Vagina (tissue), 2 donors: ENCODE data around the gene ALAD. TPM values are rescaled to one million over a fixed set of nuclear protein-coding genes. Genes with fewer than 3 reads are reported as not detected.

Source experiments
- DNase-seq, 2 donors: peaks; one replicate each; pipeline ENCODE4 v3.0.0-alpha.2; 2017; ENCODE audit errors: extremely low spot score in 2 of 2
- H3K27ac ChIP-seq: fragments of 200-600 bp; sonication (generic); one replicate; pipeline ENCODE4 v1.5.1; 2019
- H3K27me3 ChIP-seq: fragments of 200-600 bp; sonication (generic); one replicate; pipeline ENCODE4 v1.5.1; 2019
- H3K36me3 ChIP-seq, 2 donors: fragments of 200-600 bp; sonication (generic); one replicate each; pipeline ENCODE4 v1.5.1; 2017 to 2019
- H3K4me1 ChIP-seq: fragments of 200-600 bp; sonication (generic); one replicate; pipeline ENCODE4 v1.5.1; 2019
- H3K4me3 ChIP-seq, 2 donors: fragments of 200-600 bp; sonication (generic); 1 replicate in 1 of 2; 2 replicates in 1 of 2; pipeline ENCODE4 v1.5.1; 2016 to 2019
- H3K9me3 ChIP-seq: fragments of 200-600 bp; sonication (generic); one replicate; pipeline ENCODE4 v1.5.1; 2019
- CTCF ChIP-seq, 3 experiments: fragments of 450-650 bp in 2 of 3; fragments of 200-600 bp in 1 of 3; sonication (generic) in 1 of 3; IDR thresholded peaks; one replicate each; pipeline ENCODE4 v1.5.1; 2017 to 2019; ENCODE audit warnings: antibody characterized with exemption in 3 of 3, mild to moderate bottlenecking in 2 of 3, moderate library complexity in 2 of 3
- POLR2A ChIP-seq, 2 donors: fragments of 450-650 bp; IDR thresholded peaks; one replicate each; pipeline ENCODE4 v1.6.1; 2017; ENCODE audit warnings: antibody characterized with exemption in 2 of 2, mild to moderate bottlenecking in 2 of 2, moderate library complexity in 2 of 2
- POLR2AphosphoS5 ChIP-seq, 2 donors: sonication (generic); formaldehyde crosslinking; IDR thresholded peaks; one replicate each; pipeline ENCODE4 v1.9.0; 2017; ENCODE audit warnings: antibody characterized with exemption in 2 of 2, mild to moderate bottlenecking in 2 of 2, low read depth in 1 of 2; ENCODE audit not compliant: insufficient read depth in 1 of 2
- intact Hi-C: fragments of 100-400 bp; cut with DNase I; formaldehyde crosslinking; loops from one replicate; pipeline ENCODE4 v1.15.1; 2023
- total RNA-seq: library from RNA; depleted of rRNA; stranded (reverse); fragments of >200 nt; gene quantifications from one replicate; pipeline ENCODE4 v1.2.3, GENCODE V29; 2016

ALAD gene
- total RNA-seq, 1 donor from 2014 or later = 29.5 TPM

GRCh38 chr9:113360242-113360842, 40.7 kb downstream of the ALAD start:
- no peak for DNase-seq

GRCh38 chr9:113359385-113359784, 41.7 kb downstream of the ALAD start:
- H3K4me1 ChIP-seq = no peaks in the 10 kb centered on the region
- no peak overlapping the region for H3K27ac ChIP-seq
- H3K27me3 ChIP-seq = no peaks in the 10 kb centered on the region
- TF ChIP-seq POLR2A (IDR thresholded peaks at IDR 0.05) = no peak
- no peak for TF ChIP-seq CTCF (IDR thresholded peaks at IDR 0.05)
- no peak for TF ChIP-seq POLR2AphosphoS5 (IDR thresholded peaks at IDR 0.05; ENCODE audit: insufficient read depth in 1 of 2, low read depth in 1 of 2)
- H3K9me3 ChIP-seq = no peaks in the 10 kb centered on the region
- H3K36me3 ChIP-seq = no peaks in the 10 kb centered on the region
- intact Hi-C loops = no loop called here
- DNase-seq = no peak
- H3K4me3 ChIP-seq = no peak overlapping the region

More at GRCh38 chr9:113360242-113360842, 40.7 kb downstream of the ALAD start:
- Histone ChIP-seq H3K4me1 (no peaks in the 10 kb centered on the region), H3K27ac (no peak overlapping the region), H3K4me3 (no peak overlapping the region), H3K36me3 (no peaks in the 10 kb centered on the region), H3K27me3 (no peaks in the 10 kb centered on the region), H3K9me3 (no peaks in the 10 kb centered on the region)
- TF ChIP-seq CTCF (IDR thresholded peaks at IDR 0.05) = no peak
- no peak for TF ChIP-seq POLR2A (IDR thresholded peaks at IDR 0.05)
- no peak for TF ChIP-seq POLR2AphosphoS5 (IDR thresholded peaks at IDR 0.05; ENCODE audit: insufficient read depth in 1 of 2, low read depth in 1 of 2)
- intact Hi-C loops = no loop called here

GRCh38 chr9:113356686-113357292, 44.3 kb downstream of the ALAD start:
- H3K27ac ChIP-seq = no peak overlapping the region
- no peaks in the 10 kb centered on the region for H3K27me3 ChIP-seq
- intact Hi-C loops = no loop called here
- no peaks in the 10 kb centered on the region for H3K36me3 ChIP-seq
- no peak for TF ChIP-seq CTCF (IDR thresholded peaks at IDR 0.05)
- TF ChIP-seq POLR2AphosphoS5 (IDR thresholded peaks at IDR 0.05; ENCODE audit: insufficient read depth in 1 of 2, low read depth in 1 of 2) = no peak
- no peak for DNase-seq
- H3K9me3 ChIP-seq = no peaks in the 10 kb centered on the region
- H3K4me3 ChIP-seq = no peak overlapping the region
- H3K4me1 ChIP-seq = no peaks in the 10 kb centered on the region

GRCh38 chr9:113355040-113355596, 46.0 kb downstream of the ALAD start:
- no peaks in the 10 kb centered on the region for H3K9me3 ChIP-seq
- no peak overlapping the region for H3K27ac ChIP-seq
- intact Hi-C loops = no loop called here
- H3K4me1 ChIP-seq = peaks cover 4% of the 10 kb centered on the region
- H3K36me3 ChIP-seq = no peaks in the 10 kb centered on the region
- H3K4me3 ChIP-seq = no peak overlapping the region
- no peak for DNase-seq
- peaks cover 5% of the 10 kb centered on the region for H3K27me3 ChIP-seq
- TF ChIP-seq CTCF (IDR thresholded peaks at IDR 0.05) = no peak
- TF ChIP-seq POLR2A (IDR thresholded peaks at IDR 0.05) = no peak
- TF ChIP-seq POLR2AphosphoS5 (IDR thresholded peaks at IDR 0.05; ENCODE audit: insufficient read depth in 1 of 2, low read depth in 1 of 2) = no peak

- Histone ChIP-seq H3K27me3 (peaks cover 5% of the 10 kb centered on the region), H3K36me3 (no peaks in the 10 kb centered on the region), H3K4me3 (no peak overlapping the region), H3K4me1 (peaks cover 9% of the 10 kb centered on the region), H3K9me3 (no peaks in the 10 kb centered on the region), H3K27ac (no peak overlapping the region)
- DNase-seq = no peak
- TF ChIP-seq POLR2AphosphoS5 (IDR thresholded peaks at IDR 0.05; ENCODE audit: insufficient read depth in 1 of 2, low read depth in 1 of 2) (no peak), CTCF (IDR thresholded peaks at IDR 0.05) (no peak), POLR2A (IDR thresholded peaks at IDR 0.05) (no peak)
- intact Hi-C loops = no loop called here
These were observed 48.7 kb downstream of the ALAD start for GRCh38 chr9:113352411-113352810.
